HG03571 (cell line): ENCODE measurements around the gene RPS15.

Experiments
- ATAC-seq: cut with Tn5 transposase; IDR thresholded peaks from one replicate; pipeline ENCODE4 v1.9.1; 2021; ENCODE audit not compliant: unreplicated experiment

RPS15 gene

DNA sequence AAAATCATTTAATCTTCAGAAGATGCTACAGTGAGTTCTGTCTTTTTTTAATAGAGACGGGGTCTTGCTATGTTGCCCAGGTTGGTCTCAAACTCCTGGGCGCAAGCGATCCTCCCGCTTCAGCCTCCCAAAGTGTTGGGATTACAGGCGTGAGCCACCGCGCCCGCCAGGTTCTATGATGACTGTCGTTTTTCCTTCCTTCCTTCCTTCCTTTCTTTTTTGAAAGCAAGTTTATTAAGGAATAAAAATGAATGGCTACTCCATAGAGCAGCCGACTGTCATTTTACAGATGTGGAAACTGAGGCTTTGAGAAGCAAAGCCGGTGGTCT, 36.3 kb upstream of the RPS15 start:
- no peak for ATAC-seq

GRCh38 chr19:1402411-1403070, 35.7 kb upstream of the RPS15 start:
- ATAC-seq = no peak

DNA sequence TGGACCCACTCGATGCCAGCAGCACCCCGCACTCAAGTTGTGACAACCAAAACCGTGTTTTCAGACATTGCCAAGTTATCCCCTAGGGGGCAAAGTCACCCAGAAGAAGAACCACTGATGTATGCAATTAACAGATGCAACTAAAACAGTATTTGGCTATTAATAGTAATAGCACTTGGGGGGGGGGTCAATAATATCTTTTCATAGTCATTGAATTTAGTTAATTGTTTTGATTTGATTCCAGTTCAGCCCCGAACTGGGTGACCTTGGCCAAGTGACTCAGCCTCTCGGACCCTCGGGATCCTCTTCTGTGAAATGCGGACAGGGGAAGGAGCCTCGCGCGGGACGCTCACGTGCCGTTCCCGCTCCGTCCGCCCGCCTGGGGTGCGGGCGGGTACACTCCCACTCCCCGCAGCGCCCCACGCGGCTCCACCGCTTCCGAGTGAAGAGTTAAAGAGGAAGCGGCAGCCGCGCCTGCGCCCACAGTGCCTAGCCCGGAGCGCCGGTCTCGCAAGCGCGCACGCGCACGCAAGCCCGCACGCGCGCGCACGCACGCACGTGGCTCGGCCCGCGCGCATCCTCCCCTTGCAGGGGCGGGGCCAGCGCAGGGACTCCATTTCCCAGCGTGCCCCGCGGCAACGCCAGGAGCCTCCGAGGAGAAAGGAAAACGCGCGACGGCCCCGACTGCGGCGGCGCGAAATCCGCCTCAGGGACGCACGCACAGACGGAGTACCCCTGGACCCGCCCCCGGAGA, 31.2 kb upstream of the RPS15 start:
- peak; percentile 57 for ATAC-seq

DNA sequence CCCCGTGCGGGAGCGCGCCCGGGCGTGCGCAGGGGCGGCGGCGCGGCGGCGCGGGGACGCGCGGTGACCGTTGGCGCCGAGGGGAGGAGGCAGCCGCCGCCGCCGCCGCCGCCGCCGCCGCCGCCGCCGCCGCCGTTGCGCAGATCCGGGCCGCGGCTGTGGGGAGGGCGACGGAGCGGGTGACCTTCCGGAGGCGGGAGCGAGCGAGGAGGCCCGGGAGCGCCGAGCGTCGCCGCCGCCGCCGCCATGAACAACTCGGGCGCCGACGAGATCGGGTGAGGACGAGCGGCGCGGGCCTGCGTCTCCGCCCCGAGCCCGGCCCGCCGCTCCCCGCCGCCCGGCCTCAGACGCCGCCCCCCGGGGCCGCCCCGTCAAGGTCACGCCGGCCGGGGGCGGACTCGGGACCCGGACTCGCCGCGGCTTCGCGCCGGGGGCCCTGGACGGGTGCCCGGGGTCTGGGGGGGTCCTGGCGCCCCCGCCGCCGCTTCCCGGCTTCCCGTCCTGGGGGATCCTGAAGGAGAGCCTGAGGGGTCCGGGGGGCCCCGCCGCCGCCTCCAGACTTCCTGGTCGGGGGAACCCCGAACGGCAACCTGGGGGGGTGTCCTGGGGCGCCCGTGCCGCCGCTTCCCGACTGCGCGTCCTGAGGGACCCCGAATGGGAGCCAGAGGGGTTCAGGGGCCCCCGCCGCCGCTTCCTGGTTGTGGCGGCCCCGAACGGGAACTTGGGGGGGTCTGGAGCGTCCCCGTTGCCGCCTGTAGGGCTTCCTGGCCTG, 30.5 kb upstream of the RPS15 start, which contains the start of gene DAZAP1:
TSS of gene DAZAP1 (plus strand) at position 59 of the 772 bp plus-strand sequence. CDS start at position 247, 188 bp downstream.
- ATAC-seq = no peak

DNA sequence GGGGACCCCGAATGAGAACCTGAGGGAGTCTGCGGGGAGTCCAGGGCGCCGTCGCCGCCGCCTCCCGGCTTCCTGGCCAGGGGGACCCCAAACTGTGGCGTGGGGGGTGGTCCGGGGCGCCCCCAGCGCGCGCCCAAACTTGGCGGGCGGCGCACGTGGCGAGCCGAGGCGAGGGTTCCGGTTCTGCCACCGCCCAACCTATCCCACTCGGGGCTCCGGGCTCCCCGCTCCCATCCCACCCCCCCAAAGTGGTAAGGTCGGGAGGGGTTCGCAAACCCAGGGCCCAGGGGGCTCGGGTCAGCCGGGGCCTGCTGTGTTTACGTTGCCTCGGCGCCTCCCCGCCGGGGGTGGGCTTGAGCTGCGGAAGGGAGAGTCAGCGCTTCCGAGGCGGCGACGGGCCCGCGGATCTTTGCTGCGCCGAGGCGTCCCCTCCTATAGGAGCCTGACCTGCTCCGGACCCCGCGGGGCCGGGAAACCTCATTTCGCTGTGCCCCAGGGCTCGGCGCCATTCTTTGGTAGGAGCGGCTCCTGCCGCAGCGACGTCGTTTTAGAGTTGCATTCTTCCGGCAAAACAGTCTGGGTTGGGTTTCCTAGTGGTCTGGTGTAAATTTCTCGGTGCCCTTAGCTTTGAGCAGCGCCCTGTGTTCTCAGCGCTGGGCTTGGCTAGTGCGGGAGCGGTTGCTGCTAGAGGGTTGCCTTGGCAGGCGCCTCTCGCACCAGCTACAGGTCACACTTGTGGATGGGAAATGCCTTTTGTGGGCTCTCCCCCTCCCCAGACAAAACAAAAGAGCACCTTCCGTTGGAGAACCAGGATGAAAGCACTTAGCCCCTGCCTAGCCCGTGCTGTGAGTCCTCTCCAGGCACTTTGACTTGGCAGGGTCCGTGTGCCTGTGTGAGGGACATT, 29.6 kb upstream of the RPS15 start:
- ATAC-seq = no peak

GRCh38 chr19:1409204-1410005, 28.8 kb upstream of the RPS15 start:
- ATAC-seq = no peak

- no peak for ATAC-seq
These were observed 27.9 kb upstream of the RPS15 start for GRCh38 chr19:1410136-1410786.

DNA sequence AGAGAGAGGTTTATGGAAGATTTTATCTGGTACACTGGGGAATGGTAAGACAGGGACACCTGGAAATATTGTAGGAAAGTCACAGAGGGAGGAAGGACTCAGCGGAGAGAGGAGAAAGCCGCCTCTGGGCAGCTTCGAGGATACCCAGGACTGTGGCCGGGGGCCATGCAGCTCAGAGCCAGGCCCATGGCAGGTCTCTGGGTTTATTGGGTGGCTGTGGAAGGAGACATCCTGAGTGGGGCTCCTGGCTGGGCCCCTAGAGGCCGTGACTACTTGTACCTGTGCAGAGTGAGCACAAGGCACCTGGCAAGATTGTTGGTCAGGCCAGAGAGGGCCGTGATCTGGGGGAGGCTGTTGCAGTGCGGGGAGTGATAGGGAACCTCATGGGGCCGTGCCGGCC, 27.4 kb upstream of the RPS15 start:
- no peak for ATAC-seq

DNA sequence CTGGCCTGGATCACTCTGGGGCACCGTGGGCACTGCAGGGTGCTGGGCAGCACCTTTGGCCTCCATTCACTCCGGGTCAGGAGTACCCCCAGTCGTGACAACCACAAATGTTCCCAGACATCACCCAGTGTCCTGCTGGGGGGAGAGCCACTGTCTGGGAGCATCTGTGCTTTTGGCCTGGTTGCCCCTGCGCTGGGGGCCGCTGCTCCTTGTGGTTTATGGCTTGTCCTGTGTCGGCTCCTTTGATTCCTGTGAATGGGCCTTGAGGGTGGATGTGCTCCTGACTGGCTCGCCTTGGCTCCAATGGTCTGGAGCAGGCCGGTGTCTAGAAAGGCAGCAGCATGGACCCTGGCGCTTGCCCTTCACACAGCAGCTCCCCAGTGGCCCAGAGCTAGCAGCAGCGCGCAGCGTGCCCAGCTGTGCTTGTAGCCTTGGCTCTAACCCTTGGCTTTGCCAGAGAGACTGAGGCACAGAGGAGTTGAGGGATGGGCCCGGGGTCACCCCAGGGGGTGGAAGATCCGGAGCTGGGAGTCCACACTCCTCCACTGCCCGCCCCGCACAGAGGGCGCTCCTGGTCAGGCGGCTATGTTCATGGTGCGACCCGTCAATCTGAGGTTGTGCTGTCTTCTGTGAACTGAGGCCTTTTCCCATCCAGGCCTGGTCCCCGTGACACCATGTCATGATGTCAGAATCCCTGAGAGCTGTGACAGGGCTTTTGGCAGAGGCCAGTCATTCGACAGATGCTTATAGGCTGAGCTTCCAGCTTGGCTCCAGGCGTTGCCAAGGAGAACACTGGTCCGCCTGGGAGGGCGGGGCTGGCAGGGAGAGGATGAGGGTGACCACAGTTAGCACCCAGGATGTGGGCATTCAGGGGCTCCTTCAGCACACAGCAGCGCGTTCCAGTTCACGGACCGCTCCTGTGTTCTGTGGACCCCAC, 26.7 kb upstream of the RPS15 start:
- no peak for ATAC-seq

DNA sequence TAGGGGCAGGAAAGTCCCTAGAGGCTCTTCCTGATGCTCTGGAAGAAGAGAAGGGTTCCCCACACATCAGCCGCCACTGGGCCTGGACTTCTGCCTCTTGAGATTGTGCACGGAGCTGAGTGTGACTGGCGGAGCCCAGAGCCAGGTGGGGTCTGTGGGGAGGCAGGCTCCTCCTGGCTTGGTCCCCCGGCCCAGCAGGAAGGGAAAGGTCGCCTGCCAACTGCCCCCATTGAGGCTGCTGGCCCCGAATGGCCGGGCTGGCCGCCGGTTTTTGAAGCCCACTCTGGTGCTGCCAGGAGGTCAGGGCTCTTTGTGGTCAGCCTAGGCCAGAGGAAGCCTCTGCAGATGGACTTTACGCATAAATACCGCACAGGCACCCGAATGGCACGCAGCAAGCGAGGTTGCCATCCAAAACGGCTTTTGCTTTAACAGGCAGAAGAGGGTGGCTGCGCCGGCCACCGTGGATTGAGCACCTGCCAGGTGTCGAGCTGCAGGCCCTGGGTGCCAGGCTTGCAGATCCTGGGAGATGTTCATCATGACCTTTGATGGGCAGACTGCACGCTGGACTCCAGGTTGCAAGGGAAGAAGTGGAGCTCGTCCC, 25.8 kb upstream of the RPS15 start:
- ATAC-seq = no peak

DNA sequence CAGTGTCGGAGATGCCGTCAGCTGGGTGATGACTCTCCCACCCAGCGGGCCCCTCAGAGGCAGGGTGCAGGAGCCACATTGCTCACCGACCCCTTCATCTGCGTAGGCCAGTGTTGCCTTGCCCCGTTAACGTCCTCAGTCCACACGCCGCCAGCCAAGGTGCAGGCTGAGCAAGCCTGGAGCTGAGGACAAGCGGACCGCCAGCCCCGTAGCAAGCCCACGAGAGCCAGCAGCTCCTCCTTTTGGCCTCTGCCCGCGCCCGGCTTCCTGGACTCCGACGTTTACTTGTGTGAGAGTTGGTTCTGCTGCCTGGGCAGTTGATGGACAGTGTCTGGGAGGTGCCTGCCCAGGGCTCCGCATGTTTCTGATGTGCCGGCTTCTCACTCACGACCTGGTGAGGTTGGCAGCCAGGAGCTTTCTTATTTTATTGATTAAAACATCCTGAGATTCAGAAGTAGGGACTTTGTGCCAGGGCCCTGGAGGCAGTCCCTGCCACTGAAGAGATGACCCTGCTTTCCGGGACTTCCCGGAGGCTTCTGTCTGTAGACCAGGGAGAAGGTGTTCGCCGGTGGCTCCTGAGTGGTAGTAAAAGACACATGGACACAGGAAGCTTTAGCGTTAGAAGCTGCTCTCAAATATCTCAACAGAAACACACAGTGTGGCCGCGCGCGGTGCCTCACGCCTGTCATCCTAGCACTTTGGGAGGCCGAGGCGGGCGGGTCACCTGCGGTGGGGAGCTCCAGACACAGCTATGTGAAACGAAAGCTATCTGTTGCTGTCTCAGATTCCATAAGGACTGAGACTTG, 25.0 kb upstream of the RPS15 start:
- no peak for ATAC-seq

GRCh38 chr19:1416014-1416841, 22.0 kb upstream of the RPS15 start:
- no peak for ATAC-seq

DNA sequence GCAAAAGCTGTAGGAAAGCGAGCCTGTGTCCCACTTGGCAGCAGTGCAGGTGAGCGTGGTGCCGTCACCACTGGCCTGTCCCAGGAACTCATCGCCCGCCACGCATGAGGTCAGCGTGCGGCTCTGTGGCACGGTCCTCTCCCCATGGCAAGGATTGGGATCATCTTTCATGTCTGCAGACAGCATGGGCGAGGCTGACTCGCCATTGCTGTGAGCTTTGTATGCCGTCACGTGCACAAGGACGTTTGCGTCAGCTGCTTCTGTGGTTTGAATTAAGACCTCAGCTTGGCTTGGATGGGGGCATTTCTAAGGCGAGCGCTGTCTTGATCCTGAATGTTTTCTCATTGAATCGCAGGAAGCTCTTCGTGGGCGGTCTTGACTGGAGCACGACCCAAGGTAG, 21.1 kb upstream of the RPS15 start:
- ATAC-seq = no peak

- no peak for ATAC-seq
These were observed 20.3 kb upstream of the RPS15 start for GRCh38 chr19:1417681-1418495.

GRCh38 chr19:1418496-1418775, 19.8 kb upstream of the RPS15 start:
- ATAC-seq = no peak
